Smooth muscle cell of the brain vasculature (primary cell): ENCODE results near the gene ITPKC.
A peak's percentile ranks its signal among the peaks of the same experiment; 100 is the strongest.

ENCODE experiments used
- DNase-seq: peaks from one replicate; pipeline ENCODE4 v3.0.0-alpha.2; 2012; ENCODE audit warnings: low read depth, low spot score

ITPKC gene

GRCh38 chr19:40690050-40690692 lies 26.7 kb upstream of the ITPKC start, which contains the start of gene NUMBL:
TSS of gene NUMBL (minus strand) at chr19:40690651. CDS start at chr19:40690483, 168 bp downstream.
- no peak for DNase-seq

- DNase-seq: peak; percentile 77
Observed at GRCh38 chr19:40690693-40691420, 26.1 kb upstream of the ITPKC start.

DNA sequence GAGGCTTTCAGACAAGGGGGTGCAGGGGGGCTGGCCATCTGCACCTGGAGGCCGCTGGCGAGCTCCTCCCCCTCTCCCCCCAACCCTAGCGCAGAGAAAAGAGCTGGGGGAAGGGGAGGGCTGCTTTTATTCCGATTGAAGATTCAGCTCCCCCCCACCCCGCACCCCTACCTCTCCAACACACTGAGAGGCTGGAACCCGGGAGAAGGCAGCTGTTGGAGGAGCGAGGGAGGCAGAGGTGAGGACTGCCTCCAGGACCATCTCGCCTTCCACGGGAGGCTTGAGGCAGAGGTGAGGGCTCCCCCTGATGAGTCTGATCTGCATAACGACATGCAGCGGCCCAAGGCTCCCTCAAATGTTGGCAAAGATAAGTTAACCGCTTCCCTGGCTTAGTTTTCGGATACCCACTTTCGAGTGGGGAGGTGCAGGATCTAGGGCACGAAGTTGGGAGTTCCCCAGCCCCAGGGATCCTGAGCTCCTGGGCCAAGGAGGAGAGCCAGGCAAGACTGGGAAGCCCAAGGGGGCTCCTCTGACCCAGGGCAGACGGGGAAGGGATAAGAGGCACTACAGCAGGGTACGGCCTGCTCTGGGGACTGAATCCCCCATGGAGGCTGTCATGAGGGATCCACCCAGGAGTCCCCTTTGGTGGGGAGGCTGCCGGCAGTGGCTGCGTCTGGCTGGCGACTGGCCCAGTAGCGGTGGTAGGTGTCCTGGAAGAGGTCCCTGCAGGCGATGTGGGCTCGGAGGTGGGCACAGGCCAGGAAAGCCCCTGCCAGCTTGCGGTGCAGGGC lies 25.3 kb upstream of the ITPKC start:
- no peak for DNase-seq

DNA sequence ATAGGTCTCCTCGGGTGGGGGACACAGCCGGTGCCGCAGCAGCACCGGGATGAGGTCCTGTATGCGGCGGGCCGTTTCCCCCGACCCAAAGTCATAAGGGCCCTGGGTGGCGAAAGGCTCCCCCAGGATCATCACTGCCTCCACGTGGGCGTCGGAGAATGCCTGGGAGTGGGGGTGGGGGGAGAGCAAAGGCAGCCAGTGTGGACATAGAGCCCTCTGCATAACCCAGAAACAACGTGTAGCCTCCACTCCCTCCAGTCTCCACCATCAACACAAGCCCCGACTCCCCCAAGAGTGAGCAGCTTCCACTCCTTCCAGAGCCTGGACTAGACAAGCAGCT lies 24.7 kb upstream of the ITPKC start:
- DNase-seq: no peak

GRCh38 chr19:40693150-40693788 lies 23.6 kb upstream of the ITPKC start:
- no peak for DNase-seq

- DNase-seq: no peak
Observed at GRCh38 chr19:40693896-40694295, 23.0 kb upstream of the ITPKC start.

- DNase-seq: no peak
Observed at GRCh38 chr19:40695881-40696280, 21.0 kb upstream of the ITPKC start.

DNA sequence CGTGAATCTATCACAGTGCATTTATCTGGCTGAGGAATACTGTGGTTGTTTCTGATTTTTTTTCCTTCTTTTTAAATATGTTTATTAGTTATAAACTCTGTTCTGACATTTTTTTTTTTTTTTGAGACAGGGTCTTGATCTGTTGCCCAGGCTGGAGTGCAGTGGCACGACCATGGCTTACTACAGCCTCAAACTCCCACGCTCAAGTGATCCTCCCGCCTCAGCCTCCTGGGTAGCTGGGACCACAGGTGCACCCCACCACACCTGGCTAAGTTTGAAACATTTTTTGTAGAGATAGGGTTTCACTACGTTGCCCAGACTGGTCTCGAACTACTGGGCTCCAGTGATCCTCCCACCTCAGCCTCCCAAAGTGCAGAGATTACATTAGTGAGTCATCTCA lies 19.9 kb upstream of the ITPKC start:
- no peak for DNase-seq

DNA sequence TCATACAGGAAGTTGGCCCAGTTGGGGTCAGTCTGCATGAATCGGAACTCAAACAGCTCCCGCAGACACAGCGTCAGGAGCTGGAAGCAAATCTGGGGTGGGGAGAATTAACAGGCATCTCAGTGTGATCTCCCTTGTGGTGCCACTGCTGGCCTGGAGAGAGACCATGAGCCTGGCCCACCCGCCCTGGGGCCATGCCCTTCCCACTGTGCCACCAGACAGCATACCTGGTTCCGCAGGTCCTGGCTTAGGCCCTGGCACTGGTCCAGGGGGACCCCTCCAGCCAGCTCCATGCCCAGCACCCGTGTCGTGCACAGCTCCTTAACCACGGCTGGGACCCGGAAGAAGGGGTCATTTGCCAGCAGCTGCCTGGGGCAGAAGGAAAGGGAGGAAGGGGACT lies 16.8 kb upstream of the ITPKC start:
- DNase-seq: no peak

DNA sequence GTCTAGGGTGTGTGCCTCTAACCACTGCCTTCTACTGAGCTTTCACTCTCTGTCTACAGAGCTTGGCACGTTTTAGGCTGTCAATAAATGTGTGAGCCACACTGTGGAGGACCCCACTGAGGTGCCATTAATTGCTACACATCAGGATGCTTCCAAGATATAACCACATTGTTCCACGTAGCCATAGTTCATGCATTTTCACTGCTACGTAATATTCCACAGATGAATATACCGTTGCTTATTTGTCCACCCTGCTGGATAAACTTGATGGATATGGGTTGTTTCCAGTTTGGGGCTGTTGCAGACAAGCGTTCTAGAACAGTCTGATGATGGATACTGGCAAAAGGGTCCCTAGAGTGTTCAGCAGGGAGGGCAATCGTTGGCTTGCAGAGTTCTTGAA lies 15.2 kb upstream of the ITPKC start:
- no peak for DNase-seq

GRCh38 chr19:40702337-40703012 lies 14.4 kb upstream of the ITPKC start:
- no peak for DNase-seq

- no peak for DNase-seq
Observed at GRCh38 chr19:40703029-40703755, 13.7 kb upstream of the ITPKC start.

DNA sequence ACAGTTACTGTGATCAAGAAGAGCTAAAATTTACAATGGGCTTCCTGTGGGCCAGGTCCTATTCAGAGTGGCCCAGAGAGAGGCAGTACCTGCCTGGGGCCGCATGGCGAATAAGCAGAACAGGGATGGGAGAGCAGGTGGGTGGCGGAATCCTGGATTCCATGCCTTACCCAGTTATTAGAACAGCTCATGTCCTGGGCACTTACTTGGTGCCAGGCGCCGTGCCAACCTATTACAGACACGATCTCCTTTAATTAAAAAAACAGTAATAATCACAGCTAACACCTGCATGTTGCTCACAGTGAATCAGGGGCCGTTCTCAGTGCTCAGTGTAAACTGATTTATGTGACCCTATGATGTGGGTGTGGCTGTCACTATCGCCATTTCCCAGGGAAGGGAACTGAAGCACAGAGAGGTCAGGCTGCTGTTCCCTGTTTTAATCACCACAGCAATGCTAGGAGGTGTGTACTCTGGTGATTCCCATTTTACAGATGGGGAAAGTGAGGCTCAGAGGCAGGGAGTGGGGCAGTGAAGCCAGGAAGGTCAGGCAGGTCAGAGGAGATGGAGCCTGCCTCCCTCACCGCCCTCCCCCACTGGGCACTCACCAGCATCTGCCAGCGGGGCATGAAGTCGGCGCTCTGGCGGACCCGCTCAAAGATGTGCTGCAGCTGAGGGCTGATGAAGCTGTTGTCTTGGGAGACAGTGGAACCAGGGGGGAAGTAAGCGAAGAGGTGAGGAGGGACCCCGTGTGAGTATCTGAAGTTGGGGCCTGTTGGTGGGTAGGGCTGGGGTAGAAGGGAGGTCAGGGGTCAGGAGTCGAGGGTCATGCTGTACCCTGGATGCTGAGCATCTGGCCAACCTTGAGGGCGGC lies 12.2 kb upstream of the ITPKC start:
- no peak for DNase-seq

DNA sequence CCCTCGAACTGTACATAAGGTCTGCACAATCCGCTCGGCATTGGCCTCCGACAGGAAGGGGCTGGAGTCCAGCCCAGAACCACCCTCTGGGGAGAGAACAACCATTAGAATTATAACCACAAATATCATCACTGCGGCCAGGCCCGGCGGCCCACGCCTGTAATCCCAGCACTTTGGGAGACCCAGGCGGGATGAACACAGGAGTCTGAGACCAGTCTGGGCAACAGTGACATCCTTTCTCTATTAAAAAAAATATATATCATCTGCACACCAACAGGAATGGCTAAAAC lies 11.6 kb upstream of the ITPKC start:
- DNase-seq: no peak

- no peak for DNase-seq
Observed at GRCh38 chr19:40705950-40706619, 10.8 kb upstream of the ITPKC start.

DNA sequence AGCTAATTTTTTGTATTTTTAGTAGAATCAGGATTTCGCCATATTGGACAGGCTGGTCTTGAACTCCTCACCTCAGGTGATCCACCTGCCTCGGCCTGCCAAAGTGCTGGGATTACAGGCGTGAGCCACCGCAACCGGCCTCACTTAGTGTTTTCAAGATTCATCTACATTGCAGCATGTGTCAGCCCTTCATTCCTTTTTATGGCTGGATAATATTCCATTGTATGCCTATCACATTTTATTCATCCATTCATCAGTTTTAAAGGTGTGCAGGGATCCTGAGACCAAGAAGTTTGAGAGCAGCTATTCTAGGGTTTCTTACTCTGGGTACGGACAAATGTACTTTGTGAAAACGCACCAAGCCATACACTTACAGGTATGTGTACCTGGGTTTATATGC lies 9.3 kb upstream of the ITPKC start:
- DNase-seq: no peak

GRCh38 chr19:40709817-40710216 lies 7.1 kb upstream of the ITPKC start:
- DNase-seq: no peak

- no peak for DNase-seq
Observed at GRCh38 chr19:40713939-40714338, 3.0 kb upstream of the ITPKC start.

DNA sequence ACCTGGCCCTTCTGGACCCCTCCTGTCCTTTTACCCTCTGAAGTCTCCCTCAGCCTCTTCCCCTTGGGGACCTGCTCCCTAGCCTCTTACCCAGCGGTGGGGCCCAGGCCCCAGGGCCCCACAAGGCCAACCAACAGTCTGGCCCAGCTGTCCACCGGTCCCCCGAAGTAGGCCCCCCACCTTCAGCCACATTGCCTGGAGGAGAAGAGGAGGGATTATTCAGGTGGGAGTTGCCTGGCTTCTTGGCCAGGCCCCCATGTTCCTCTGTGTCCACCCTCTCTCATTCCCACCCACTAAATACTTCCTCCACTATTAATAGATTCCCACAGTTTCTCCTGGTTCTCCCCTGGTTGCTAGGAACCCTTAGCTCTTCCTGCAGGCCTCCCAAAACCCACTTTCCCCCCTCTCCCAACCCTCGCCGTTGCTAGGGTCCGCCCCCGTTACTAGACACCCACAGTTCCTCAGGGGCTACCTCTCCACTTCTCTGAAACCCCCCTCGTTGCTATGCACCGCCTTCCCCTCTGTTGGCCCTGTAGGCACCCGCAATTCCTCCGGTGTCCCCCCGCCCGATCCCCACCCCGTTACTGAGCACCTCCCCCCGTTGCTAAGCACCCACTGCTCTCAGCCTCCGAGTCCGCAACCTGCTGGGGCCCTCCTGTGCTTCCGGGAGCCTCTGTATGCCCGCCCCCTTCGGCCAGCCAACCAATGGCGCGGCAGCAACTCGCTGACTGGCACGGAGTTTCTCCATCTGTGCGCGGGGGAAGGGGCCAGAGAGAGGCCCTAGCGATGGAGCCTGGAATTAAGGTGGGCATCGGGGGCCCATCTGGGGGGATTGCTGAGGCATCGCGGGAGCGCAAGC lies 2.2 kb upstream of the ITPKC start:
- DNase-seq: peak; percentile 70
